Adrenal gland (tissue), 12 donors: Measurements from ENCODE around the gene TENT5A. TPM values are rescaled to one million over a fixed set of nuclear protein-coding genes. Genes with fewer than 3 reads are reported as not detected.

Experiments
- DNase-seq, 7 donors: peaks; one replicate each; pipeline ENCODE4 v3.0.0-alpha.2; 2019 to 2020
- H3K27ac ChIP-seq, 5 donors: fragments of 200-600 bp; sonication (generic) in 4 of 5; 1 replicate in 3 of 5; 2 replicates in 2 of 5; pipeline versions ENCODE4 v1.5.1 to v1.8.0; 2016 to 2020; ENCODE audit warnings: mild to moderate bottlenecking in 1 of 5
- H3K27me3 ChIP-seq: fragments of 200-600 bp; 2 replicates; pipeline ENCODE4 v1.8.0; 2021
- H3K36me3 ChIP-seq, 2 donors: fragments of 200-600 bp; replicated peaks in 1 of 2; 1 replicate in 1 of 2; 2 replicates in 1 of 2; pipeline versions ENCODE4 v1.5.1 to v1.8.0; 2018 to 2022
- H3K4me1 ChIP-seq, 2 donors: fragments of 200-600 bp; replicated peaks in 1 of 2; 1 replicate in 1 of 2; 2 replicates in 1 of 2; pipeline versions ENCODE4 v1.5.1 to v1.8.0; 2018 to 2021
- H3K4me3 ChIP-seq, 4 donors: fragments of 200-600 bp; sonication (generic) in 3 of 4; one replicate each; pipeline ENCODE4 v1.5.1; 2016 to 2018
- H3K9me3 ChIP-seq, 3 donors: fragments of 200-600 bp; sonication (generic) in 1 of 3; replicated peaks in 1 of 3; 1 replicate in 2 of 3; 2 replicates in 1 of 3; pipeline versions ENCODE4 v1.5.1 to v1.8.0; 2016 to 2021
- CTCF ChIP-seq, 6 experiments: fragments of 450-650 bp in 4 of 6; fragments of 200-600 bp in 2 of 6; sonication (generic) in 1 of 6; IDR thresholded peaks; 1 replicate in 5 of 6; 2 replicates in 1 of 6; pipeline versions ENCODE4 v1.5.1 to v1.8.0; 2016 to 2021; ENCODE audit warnings: antibody characterized with exemption in 6 of 6, mild to moderate bottlenecking in 2 of 6, moderate library complexity in 1 of 6
- POLR2A ChIP-seq, 2 donors: fragments of 450-650 bp; IDR thresholded peaks; one replicate each; pipeline ENCODE4 v1.6.1; 2017; ENCODE audit warnings: antibody characterized with exemption in 2 of 2, mild to moderate bottlenecking in 2 of 2, moderate library complexity in 1 of 2
- WGBS, 4 donors: extraction: QIAGEN DNeasy Blood & Tissue Kit in 2 of 4; methylation state at CpG; one replicate each; pipeline versions ENCODE4 v1.1.5 to v1.1.7; 2013 to 2017; 5-methylcytosine and 5-hydroxymethylcytosine counted together
- intact Hi-C, 2 donors: fragments of 100-400 bp; cut with DNase I; formaldehyde crosslinking; loops; one replicate each; pipeline versions ENCODE4 v1.14.1 to v1.15.0; 2022 to 2023
- polyA plus RNA-seq, 3 donors: library from polyadenylated mRNA; stranded (reverse); fragments of 200-250 nt in 2 of 3; fragments of 350-450 nt in 1 of 3; fragmentation: Illumina TruSeq in 1 of 3; extraction: RNeasy Lipid Tissue Mini Kit (QIAGEN cat#74804) in 1 of 3; gene quantifications; one replicate each; pipeline ENCODE4 v1.2.3, GENCODE V29; 2013 to 2014
- total RNA-seq, 9 donors: library from RNA; depleted of rRNA in 4 of 9; stranded (reverse); fragments of >200 nt in 4 of 9; fragments of 120-200 nt in 1 of 9; fragmentation: NEBNext Ultra II Directional in 1 of 9; extraction: Animal tissue kit (Norgen Biotek cat#: 25700) in 1 of 9; gene quantifications; one replicate each; pipeline versions ENCODE4 v1.1.0 to v1.2.4, GENCODE V29; 2013 to 2023
- donor health status: healthy with polysubstance abuse.
- donor health status: Bipolar disorder and iron deficiency.
- donor health status: DM: yes; HTN: yes; CAD: no.
- donor health status: DM: no; HTN: no; CAD: no.
- donor health status: DM: no; HTN: no; CAD: no.
- donor health status: DM: yes; HTN: yes; CAD: no.

The TENT5A gene
- total and polyA plus RNA-seq, 12 donors, result 4.4 to 24.6 (median 15.4) TPM

GRCh38 chr6:81768150-81768942 lies 15.9 kb upstream of the TENT5A start:
- DNase-seq, result no peak
- H3K9me3 ChIP-seq, result no peaks in the 10 kb centered on the region
- no peaks in the 10 kb centered on the region for H3K27me3 ChIP-seq
- no peak overlapping the region for H3K4me3 ChIP-seq
- H3K4me1 ChIP-seq, result peaks cover 0 to 16% of the 10 kb centered on the region in 2 donors
- intact Hi-C loops, result no loop called here
- no peak overlapping the region for H3K27ac ChIP-seq
- TF ChIP-seq POLR2A (IDR thresholded peaks at IDR 0.05) (no peak), CTCF (IDR thresholded peaks at IDR 0.05) (no peak)
- WGBS, 4 donors, result 46 to 73% (median 69%) methylated on average over 2 of the region's 2 CpGs
- H3K36me3 ChIP-seq, result no peaks in the 10 kb centered on the region

- H3K9me3 ChIP-seq, result no peaks in the 10 kb centered on the region
- H3K27me3 ChIP-seq, result no peaks in the 10 kb centered on the region
- peaks cover 0 to 21% of the 10 kb centered on the region in 2 donors for H3K4me1 ChIP-seq
- intact Hi-C loops, result no loop called here
- no peak overlapping the region for H3K4me3 ChIP-seq
- no peak for DNase-seq
- WGBS, 4 donors, result 71 to 78% (median 74%) methylated on average over 4 of the region's 4 CpGs
- H3K27ac ChIP-seq, result peak overlapping the region in 1 of 5 donors; percentile 22
- H3K36me3 ChIP-seq, result no peaks in the 10 kb centered on the region
- TF ChIP-seq CTCF (IDR thresholded peaks at IDR 0.05) (no peak), POLR2A (IDR thresholded peaks at IDR 0.05) (no peak)
These were observed 14.8 kb upstream of the TENT5A start for GRCh38 chr6:81767163-81767891.

- Histone ChIP-seq H3K27ac (peak overlapping the region in 2 of 5 donors; percentile 22 to 65), H3K36me3 (no peaks in the 10 kb centered on the region), H3K9me3 (no peaks in the 10 kb centered on the region), H3K4me3 (peak overlapping the region in 1 of 4 donors; percentile 9), H3K4me1 (peaks cover 0 to 22% of the 10 kb centered on the region in 2 donors), H3K27me3 (no peaks in the 10 kb centered on the region)
- TF ChIP-seq POLR2A (IDR thresholded peaks at IDR 0.05) (no peak), CTCF (IDR thresholded peaks at IDR 0.05) (no peak)
- intact Hi-C loops, result no loop called here
- 26 to 33% (median 29%) methylated on average over 3 of the region's 3 CpGs for WGBS, 4 donors
- peak in 1 of 7 donors; percentile 29 for DNase-seq
These were observed 14.1 kb upstream of the TENT5A start for GRCh38 chr6:81766482-81767069.

- WGBS, 4 donors, result 96 to 98% (median 97%) methylated on average over 2 of the region's 2 CpGs
- H3K4me1 ChIP-seq, result peaks cover 0 to 30% of the 10 kb centered on the region in 2 donors
- H3K4me3 ChIP-seq, result no peak overlapping the region
- H3K36me3 ChIP-seq, result no peaks in the 10 kb centered on the region
- TF ChIP-seq CTCF (IDR thresholded peaks at IDR 0.05) (no peak), POLR2A (IDR thresholded peaks at IDR 0.05) (no peak)
- no peak for DNase-seq
- no peaks in the 10 kb centered on the region for H3K9me3 ChIP-seq
- no peaks in the 10 kb centered on the region for H3K27me3 ChIP-seq
- no peak overlapping the region for H3K27ac ChIP-seq
- intact Hi-C loops, result no loop called here
These were observed 12.1 kb upstream of the TENT5A start for GRCh38 chr6:81764531-81764930.
